GM19099 (cell line): ENCODE data around the gene HNRNPH3.

Experiments used
- POLR2A ChIP-seq: IDR thresholded peaks from 3 replicates; pipeline ENCODE4 v1.6.1; 2011; ENCODE audit warnings: low read depth; ENCODE audit not compliant: insufficient read length; ENCODE audit errors: extremely low read depth

HNRNPH3 gene

GRCh38 chr10:68346774-68347173, 14.9 kb downstream of the HNRNPH3 start:
- no peak for TF ChIP-seq POLR2A

GRCh38 chr10:68348265-68348741, 16.4 kb downstream of the HNRNPH3 start:
- TF ChIP-seq POLR2A = no peak

- TF ChIP-seq POLR2A = no peak
These were observed 21.7 kb downstream of the HNRNPH3 start for GRCh38 chr10:68353537-68353936.

- TF ChIP-seq POLR2A = no peak
These were observed 27.3 kb downstream of the HNRNPH3 start for GRCh38 chr10:68359189-68359588.

GRCh38 chr10:68362590-68362989, 30.7 kb downstream of the HNRNPH3 start:
- TF ChIP-seq POLR2A = no peak

GRCh38 chr10:68364101-68364886, 32.4 kb downstream of the HNRNPH3 start:
- TF ChIP-seq POLR2A = no peak

GRCh38 chr10:68365611-68366010, 33.7 kb downstream of the HNRNPH3 start:
- TF ChIP-seq POLR2A = no peak

GRCh38 chr10:68366600-68366999, 34.7 kb downstream of the HNRNPH3 start:
- TF ChIP-seq POLR2A = no peak

GRCh38 chr10:68367121-68367520, 35.3 kb downstream of the HNRNPH3 start:
- TF ChIP-seq POLR2A = no peak

- no peak for TF ChIP-seq POLR2A
These were observed 39.7 kb downstream of the HNRNPH3 start for GRCh38 chr10:68371604-68372003.

- TF ChIP-seq POLR2A = no peak
These were observed 53.9 kb downstream of the HNRNPH3 start for GRCh38 chr10:68385740-68386139.
